PC-3 (cell line): ENCODE data around the gene PTPRD.

Source experiments
- EZH2 ChIP-seq: fragments of 300-600 bp; sonication (generic); IDR thresholded peaks from one replicate; pipeline ENCODE4 v1.6.1; 2017; ENCODE audit warnings: antibody characterized with exemption, mild to moderate bottlenecking, low read length; ENCODE audit not compliant: unreplicated experiment
- EZH2phosphoT487 ChIP-seq: fragments of 300-600 bp; sonication (generic); IDR thresholded peaks from 2 replicates; pipeline ENCODE4 v1.6.1; 2018; ENCODE audit warnings: mild to moderate bottlenecking, antibody characterized with exemption, low read length, borderline replicate concordance
- TF ChIP-seq, protein P1 (sequence below): fragments of 300-600 bp; sonication (generic); conservative IDR thresholded peaks from 2 replicates; pipeline ENCODE4 v1.5.1; 2017; ENCODE audit warnings: antibody characterized with exemption, low read depth, mild to moderate bottlenecking, low read length

- TF ChIP-seq, protein P1, sequence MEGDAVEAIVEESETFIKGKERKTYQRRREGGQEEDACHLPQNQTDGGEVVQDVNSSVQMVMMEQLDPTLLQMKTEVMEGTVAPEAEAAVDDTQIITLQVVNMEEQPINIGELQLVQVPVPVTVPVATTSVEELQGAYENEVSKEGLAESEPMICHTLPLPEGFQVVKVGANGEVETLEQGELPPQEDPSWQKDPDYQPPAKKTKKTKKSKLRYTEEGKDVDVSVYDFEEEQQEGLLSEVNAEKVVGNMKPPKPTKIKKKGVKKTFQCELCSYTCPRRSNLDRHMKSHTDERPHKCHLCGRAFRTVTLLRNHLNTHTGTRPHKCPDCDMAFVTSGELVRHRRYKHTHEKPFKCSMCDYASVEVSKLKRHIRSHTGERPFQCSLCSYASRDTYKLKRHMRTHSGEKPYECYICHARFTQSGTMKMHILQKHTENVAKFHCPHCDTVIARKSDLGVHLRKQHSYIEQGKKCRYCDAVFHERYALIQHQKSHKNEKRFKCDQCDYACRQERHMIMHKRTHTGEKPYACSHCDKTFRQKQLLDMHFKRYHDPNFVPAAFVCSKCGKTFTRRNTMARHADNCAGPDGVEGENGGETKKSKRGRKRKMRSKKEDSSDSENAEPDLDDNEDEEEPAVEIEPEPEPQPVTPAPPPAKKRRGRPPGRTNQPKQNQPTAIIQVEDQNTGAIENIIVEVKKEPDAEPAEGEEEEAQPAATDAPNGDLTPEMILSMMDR, result no peak
- TF ChIP-seq EZH2phosphoT487 (no peak), EZH2 (no peak)
Observed at GRCh38 chr9:9215050-9215449, 1397.8 kb downstream of the PTPRD start.
